ENCODE measurements around the gene TMTC1.

DNA sequence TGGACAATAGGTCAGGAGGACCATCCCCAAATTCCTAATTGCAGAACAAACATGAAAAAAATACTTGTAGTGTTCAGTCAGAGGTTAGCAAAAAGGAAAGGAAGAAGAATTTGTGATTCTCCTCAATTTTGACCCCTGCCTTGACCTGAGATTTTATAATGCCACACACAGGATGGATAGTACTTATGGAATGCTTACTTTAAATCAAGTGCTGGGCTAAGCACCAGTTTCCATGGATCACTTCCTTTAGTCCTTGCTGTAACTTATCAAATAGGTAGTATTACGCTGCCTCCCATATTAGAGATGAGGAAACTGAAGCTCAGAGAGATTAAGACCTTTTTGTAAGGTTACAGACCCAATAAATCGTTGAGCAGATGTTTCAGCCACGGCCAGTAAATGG is 205.0 kb downstream of the TMTC1 start:
- TF ChIP-seq POLR2A (IDR thresholded peaks at IDR 0.05) = no peak
- TF ChIP-seq, protein P1, sequence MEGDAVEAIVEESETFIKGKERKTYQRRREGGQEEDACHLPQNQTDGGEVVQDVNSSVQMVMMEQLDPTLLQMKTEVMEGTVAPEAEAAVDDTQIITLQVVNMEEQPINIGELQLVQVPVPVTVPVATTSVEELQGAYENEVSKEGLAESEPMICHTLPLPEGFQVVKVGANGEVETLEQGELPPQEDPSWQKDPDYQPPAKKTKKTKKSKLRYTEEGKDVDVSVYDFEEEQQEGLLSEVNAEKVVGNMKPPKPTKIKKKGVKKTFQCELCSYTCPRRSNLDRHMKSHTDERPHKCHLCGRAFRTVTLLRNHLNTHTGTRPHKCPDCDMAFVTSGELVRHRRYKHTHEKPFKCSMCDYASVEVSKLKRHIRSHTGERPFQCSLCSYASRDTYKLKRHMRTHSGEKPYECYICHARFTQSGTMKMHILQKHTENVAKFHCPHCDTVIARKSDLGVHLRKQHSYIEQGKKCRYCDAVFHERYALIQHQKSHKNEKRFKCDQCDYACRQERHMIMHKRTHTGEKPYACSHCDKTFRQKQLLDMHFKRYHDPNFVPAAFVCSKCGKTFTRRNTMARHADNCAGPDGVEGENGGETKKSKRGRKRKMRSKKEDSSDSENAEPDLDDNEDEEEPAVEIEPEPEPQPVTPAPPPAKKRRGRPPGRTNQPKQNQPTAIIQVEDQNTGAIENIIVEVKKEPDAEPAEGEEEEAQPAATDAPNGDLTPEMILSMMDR (IDR thresholded peaks at IDR 0.05) = no peak

All from heart left ventricle (tissue), 13 donors.